GM19043 (cell line): ENCODE data around the gene HOXC11.

ENCODE experiments used
- ATAC-seq: cut with Tn5 transposase; IDR thresholded peaks from one replicate; pipeline ENCODE4 v1.9.1; 2021; ENCODE audit warnings: low read depth; ENCODE audit not compliant: unreplicated experiment

HOXC11 gene

GRCh38 chr12:53983568-53983949 is 10.6 kb downstream of the HOXC11 start:
- no peak for ATAC-seq

DNA sequence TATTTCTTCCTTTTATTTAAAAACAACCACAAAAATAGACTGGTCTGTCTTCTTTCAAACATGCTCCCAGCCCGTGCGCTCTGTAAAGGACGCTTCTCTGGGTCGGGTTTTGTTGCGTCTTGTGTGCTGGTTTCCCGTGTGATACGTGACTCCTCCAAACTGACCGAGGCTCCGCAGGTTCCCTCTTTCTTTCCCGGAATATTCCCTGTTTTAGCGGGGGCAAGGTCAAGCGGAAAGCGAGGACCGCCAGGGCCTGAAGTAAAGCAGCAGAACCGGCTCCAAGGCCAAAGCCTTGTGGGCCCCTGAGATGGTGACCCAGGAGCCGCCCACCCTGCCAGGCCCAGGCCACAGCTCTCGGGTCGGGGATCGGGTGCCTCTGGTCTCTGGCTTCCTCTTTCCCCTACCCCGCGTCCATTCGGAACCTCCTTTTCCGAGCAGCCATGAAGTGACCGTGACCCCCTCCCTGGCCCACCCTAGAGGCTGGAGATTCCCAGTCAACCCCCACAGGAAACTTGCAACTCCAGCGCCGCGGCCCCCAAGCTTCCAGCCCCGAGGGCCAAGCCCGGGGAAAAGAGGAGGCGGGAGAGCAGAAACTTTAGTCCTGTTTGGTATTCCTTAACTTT is 11.1 kb downstream of the HOXC11 start:
- ATAC-seq, result no peak

- ATAC-seq, result no peak
These were observed 12.2 kb downstream of the HOXC11 start, which contains the start of gene HOXC10 for GRCh38 chr12:53984901-53985691. TSS of gene HOXC10 (plus strand) at chr12:53985146. CDS start at chr12:53985260, 114 bp downstream.

GRCh38 chr12:53985692-53985993 is 12.7 kb downstream of the HOXC11 start:
- no peak for ATAC-seq

DNA sequence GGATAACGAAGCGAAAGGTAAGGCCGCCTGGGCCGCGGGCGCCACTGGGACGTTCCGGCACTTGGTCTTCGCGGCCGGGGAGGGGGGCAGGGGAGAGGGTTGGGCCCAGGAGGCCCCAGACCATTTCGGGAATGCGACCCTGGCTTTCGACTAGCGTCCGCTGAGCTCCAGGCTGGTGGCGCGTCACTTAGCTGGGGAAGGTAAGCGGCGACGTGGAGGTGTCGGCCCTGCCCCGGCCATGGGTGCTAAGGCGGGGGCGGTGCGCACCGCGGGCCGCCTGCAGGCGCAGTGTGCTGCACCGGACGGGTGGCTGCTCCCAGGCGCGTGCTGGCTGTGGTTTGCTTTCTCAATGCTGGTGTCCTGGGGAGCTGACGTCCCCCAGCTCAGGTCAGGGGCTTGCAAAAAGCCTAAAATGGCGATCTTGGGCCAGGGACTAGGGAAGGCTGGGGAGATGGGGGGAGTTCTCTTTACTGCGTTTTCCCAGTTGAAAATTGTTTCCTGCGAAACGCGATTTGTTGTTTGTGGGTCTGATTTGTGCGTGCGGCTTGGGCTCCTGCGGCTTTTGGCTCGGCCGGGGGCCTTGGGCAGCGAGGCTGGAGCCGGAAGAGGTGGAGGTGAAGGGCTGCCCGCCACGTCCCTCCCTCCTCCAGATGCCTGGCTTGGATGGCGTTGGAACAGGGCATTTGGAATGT is 13.2 kb downstream of the HOXC11 start:
- no peak for ATAC-seq

DNA sequence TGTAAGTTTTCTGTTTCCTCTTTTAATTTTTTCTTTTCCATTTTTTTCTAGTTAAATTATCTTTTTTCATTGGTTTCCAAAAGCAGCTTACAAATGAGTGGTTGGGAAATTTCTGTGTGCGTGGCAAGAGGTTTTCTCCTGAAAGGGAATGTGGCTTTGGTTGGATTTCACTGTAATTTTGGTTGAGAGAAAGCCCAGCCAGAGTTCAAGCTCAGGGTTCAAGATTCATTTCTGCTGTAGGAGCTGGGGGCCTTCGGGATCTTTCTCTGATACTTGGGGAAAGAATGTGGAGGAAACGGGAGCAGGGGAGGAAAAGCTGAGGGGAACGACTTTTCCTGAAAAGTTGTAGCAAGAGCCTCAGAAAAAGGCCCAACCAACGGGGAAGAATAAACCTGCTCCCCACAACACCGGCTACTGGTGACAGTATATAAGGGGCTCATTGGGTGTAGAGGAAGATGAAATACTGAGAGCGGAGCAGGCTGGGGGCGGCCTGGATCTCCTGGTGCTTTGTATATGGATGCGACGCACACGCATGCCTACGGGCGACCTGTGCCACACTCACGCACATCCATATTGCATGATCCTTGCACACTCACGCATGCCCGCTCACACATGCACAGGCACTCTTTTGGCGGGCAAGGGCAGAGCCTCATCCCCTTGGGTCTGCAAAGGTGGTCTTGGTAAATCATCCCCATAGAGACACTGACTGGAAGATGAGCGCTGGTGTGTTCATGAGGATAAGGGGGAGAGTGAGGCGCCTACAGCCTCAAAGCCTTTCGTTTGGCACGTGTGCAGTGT is 14.0 kb downstream of the HOXC11 start:
- ATAC-seq, result no peak

DNA sequence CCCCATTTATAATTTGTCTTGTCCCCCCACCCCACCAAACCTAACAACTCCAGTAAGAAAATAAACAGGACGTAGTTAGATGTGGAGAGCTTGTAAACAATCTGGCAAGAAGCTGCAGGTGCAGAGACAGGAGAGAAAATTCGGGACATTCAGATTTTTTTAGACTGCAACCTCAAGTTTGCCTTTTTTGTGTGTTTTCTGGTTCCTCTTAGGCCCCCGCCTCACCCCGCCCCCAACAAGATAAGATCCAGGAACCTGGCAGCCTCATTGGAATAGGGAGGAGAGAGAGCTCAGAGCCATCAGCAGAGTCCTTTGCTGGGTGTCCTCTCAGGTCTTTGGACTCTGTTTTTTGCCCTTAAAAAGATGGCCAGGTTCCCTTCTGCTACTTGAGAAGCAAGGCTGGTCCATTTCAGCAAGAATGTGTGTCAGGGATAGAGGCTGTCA is 14.9 kb downstream of the HOXC11 start:
- ATAC-seq, result no peak

DNA sequence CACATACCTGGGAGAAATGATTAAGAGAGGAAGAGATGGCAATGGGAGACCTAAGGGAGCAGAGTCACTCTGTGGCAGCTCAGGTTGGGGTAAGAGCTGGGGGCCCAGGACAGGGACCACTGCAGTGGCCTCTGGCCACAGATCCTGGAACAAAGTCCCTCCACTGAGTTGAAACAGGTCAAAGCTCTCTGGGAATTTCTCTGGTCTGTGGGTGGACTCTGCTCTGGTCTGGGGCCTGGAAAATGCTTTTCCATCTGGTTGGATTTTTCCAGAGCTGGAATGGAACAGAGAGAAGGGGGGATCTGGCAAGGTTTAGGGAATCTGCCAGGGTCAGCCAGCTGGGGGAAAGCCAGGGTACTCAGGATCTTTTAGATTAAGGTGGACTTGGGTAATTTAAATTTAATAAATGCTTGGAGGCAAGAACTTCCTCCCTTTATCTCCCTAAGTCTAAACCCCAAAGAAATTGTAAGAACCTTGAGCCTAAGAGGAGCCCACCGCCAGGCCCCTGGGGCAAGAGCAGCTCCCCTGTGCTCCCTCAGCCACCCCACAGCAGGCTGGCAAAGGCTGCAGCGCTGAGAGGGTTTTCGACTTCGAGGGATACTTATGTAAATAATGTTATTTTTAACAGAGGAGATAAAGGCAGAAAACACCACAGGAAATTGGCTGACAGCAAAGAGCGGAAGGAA is 15.8 kb downstream of the HOXC11 start:
- no peak for ATAC-seq

DNA sequence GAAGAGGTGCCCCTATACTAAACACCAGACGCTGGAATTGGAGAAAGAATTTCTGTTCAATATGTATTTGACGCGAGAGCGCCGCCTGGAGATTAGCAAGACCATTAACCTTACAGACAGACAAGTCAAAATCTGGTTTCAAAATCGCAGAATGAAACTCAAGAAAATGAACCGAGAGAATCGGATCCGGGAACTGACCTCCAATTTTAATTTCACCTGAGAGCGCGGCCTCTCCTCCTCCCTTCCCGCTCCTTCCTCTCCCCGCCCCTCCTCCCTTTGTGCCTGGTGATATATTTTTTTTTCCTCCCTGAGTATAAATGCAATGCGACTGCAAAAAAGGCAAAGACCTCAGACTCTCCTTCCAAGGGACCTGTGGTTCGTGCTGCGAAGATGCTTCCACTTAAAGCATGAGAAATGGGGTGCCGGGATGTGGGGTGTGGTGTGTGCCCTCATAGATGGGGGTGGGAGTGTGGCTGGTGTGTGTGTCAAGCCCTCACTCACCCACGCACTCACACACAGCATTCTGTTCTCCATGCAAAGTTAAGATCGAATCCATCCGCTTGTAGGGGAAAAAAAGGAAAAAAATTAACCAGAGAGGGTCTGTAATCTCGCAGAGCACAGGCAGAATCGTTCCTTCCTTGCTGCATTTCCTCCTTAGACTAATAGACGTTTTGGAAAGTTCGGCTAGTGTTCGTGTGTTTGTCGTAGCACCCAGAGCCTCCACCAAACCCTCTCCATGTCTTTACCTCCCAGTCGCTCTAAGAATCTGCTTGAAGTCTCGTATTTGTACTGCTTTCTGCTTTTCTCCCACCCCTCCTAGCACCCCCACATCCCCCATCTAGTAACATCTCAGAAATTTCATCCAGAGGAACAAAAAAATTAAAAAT is 16.5 kb downstream of the HOXC11 start:
- no peak for ATAC-seq

GRCh38 chr12:53990311-53991076 is 17.6 kb downstream of the HOXC11 start:
- no peak for ATAC-seq

DNA sequence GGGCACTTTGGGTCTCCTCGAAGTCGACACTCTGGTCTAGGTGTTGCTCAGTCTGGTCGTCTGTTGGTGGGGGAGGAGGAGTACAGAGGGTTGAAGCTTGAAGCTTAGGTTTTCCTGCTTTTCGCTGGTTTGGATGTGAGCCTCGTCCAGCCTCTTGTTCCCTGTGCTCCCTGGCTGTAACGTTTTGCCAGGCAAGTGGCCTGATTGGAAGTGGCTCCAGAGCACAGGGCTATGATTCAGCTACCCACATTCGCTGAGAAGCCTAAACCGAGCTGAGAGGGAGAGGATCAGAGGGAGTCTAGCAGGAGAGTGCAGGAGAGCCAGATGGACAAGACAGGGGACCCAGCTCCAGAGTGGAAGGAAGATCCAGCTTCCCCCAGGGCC is 18.1 kb downstream of the HOXC11 start:
- no peak for ATAC-seq

- no peak for ATAC-seq
These were observed 19.5 kb downstream of the HOXC11 start for GRCh38 chr12:53992377-53992889.

DNA sequence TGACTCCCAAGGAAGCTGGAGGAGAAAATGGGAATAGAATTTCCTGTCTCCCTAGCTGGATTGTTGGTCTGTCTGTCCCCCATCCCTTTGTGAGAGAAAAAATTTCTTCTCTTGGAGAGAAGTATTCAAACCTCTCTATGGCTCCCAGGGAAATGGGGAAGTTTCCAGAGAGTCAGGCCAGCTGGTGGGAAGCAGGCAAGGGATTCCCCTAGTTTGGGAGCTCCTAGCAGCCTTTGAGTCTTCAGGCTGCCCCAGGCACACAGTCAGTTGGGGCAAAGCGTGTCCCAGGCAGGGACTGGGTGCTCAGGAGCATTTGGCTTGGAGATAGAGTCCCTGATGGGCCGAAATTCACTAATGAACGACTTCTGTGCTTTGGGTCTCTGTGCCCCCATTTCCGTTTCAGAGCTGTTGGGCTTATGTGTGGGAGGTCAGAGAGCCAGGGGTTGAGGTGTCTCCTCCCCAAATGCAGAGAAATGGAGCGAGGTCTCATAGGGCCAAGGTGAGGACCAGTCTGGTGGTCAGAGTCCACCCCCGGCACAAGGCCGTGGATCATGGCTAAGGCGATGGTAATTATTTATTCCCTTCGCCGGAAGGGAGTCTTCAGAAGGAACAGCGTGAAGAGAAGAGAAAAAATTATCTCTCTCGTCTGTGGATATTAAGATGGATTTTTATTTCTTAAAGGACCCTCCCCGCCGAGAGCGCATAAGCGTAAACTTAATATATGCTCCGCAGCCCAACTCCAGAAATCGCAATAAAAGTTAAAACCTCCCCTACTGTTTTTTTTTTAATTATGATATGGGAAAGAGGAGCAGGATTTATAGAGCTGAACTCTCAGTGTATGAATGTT is 20.5 kb downstream of the HOXC11 start:
- ATAC-seq, result no peak

- no peak for ATAC-seq
These were observed 21.0 kb downstream of the HOXC11 start for GRCh38 chr12:53994009-53994263.

DNA sequence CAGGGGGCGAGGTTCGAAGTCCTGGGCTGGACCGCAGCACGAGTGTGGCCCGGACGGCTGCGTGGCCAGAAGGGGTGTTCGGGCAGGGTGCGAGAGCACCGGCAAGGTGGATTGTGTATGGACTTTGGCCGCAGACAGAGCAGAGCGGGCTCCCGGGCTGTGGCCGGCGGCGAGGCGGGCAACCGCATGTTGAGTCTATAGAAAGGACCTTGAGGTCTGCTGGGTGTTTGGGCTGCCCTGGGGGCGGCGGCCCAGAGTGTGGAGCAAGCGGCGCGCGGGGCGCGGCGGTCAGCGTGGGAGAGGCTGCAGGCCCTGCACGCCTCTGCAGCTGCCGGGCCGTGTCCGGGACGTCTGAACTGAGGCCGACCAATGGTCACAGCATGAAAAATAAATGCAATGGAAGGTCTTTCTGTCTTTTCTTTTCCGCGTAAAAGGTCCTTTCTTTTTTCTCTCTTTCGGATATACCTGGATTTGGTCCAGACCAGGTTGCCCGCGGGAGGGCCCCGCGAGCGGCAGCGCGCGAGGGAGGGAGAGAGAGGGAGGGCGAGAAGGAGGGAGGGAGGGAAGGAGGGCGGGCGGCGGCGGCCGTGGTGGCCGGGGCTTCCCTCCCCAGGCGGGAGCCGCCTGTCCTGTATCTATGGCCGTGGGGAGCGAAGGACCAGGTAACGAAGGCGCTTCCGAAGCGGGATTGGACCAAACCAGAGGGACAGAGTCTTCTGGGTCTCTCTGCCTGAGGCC is 21.5 kb downstream of the HOXC11 start:
- no peak for ATAC-seq

DNA sequence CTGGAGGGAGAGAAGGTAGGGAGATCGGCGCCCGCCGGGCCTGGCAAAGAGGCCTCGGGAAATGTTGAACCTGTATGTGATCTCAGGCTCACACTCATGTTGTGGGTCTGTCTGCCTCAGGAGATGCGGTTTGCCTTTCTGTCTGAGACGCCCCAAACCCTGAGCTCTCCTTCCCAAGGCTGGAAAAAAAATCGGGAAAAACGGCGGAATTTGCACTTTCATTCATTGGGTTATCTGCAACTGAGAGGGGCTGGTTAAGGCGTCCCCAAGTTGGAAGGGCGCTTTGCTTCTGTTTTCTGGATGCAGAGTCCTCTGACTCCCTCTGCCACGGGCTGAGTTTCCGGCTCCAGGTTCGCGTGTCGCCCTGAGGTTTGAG is 22.1 kb downstream of the HOXC11 start:
- ATAC-seq, result no peak
